Fibroblast of villous mesenchyme (primary cell): ENCODE results near the gene IL17REL. TPM values are rescaled to one million over a fixed set of nuclear protein-coding genes. Genes with fewer than 3 reads are reported as not detected.

ENCODE experiments used
- DNase-seq: peaks from one replicate; pipeline ENCODE4 v3.0.0-alpha.2; 2010; ENCODE audit warnings: low read depth
- H3K4me3 ChIP-seq: 2 replicates; pipeline ENCODE4 v1.5.1; 2011; ENCODE audit warnings: low read depth, mild to moderate bottlenecking, low read length
- CTCF ChIP-seq: IDR thresholded peaks from 2 replicates; pipeline ENCODE4 v1.5.1; 2012; ENCODE audit warnings: low read depth, mild to moderate bottlenecking, low read length; ENCODE audit not compliant: insufficient read depth
- total RNA-seq: library from RNA; depleted of rRNA; stranded (reverse); fragments of >200 nt; gene quantifications from 2 replicates; pipeline ENCODE4 v1.2.3, GENCODE V29; 2012

IL17REL gene
- total RNA-seq, 1 donor: not detected

- TF ChIP-seq CTCF: no peak
- no peak for DNase-seq
- peak overlapping the region; percentile 81 for H3K4me3 ChIP-seq
Observed at GRCh38 chr22:49963647-49964026, 48.9 kb downstream of the IL17REL start.

GRCh38 chr22:49962751-49963646 lies 49.6 kb downstream of the IL17REL start:
- no peak for TF ChIP-seq CTCF
- peak; percentile 14 for DNase-seq
- H3K4me3 ChIP-seq: peak overlapping the region; percentile 81

- no peak for TF ChIP-seq CTCF
- peak; percentile 97 for DNase-seq
- H3K4me3 ChIP-seq: peak overlapping the region; percentile 81
Observed at GRCh38 chr22:49962012-49962750, 50.4 kb downstream of the IL17REL start.

GRCh38 chr22:49961601-49962011 lies 51.0 kb downstream of the IL17REL start:
- TF ChIP-seq CTCF: no peak
- H3K4me3 ChIP-seq: peak overlapping the region; percentile 81
- DNase-seq: no peak

GRCh38 chr22:49961005-49961600 lies 51.5 kb downstream of the IL17REL start:
- peak; percentile 53 for DNase-seq
- peak overlapping the region; percentile 81 for H3K4me3 ChIP-seq
- TF ChIP-seq CTCF: no peak

- H3K4me3 ChIP-seq: peak within 1 kb of the TSS; percentile 81
- peak; percentile 95 for DNase-seq
- no peak for TF ChIP-seq CTCF
Observed at GRCh38 chr22:49960159-49961004, 52.2 kb downstream of the IL17REL start, which contains the start of gene PIM3. Gene PIM3, plus strand, starts transcription at chr22:49960772. Its CDS starts 176 bp downstream, at chr22:49960948.
